Natural killer cell (primary cell): ENCODE results near the gene BRD2. TPM values are rescaled to one million over a fixed set of nuclear protein-coding genes. Genes with fewer than 3 reads are reported as not detected.
"Not testable (repeated sequence)": the region's sequence is repeated elsewhere in the genome, so short reads cannot be mapped to it uniquely, and the experiment has no call there.

Experiments used
- ATAC-seq, 3 donors: fragments of 150-1000 bp in 2 of 3; fragments of 200-7000 bp in 1 of 3; cut with Tn5 transposase; 1 replicate in 1 of 3; 2 replicates in 2 of 3; pipeline ENCODE4 v1.10.0; 2021; ENCODE audit warnings: mild to moderate bottlenecking in 2 of 3, moderate library complexity in 2 of 3
- DNase-seq, 2 donors: peaks; one replicate each; pipeline versions ENCODE4 v3.0.0 to v3.0.0-alpha.2; 2013 to 2021; ENCODE audit warnings: mixed read lengths in 1 of 2
- H3K27ac ChIP-seq: one replicate; pipeline ENCODE4 v1.5.1; 2013; ENCODE audit warnings: mild to moderate bottlenecking, low read length
- H3K27me3 ChIP-seq: one replicate; pipeline ENCODE4 v1.6.1; 2013; ENCODE audit warnings: low read length; ENCODE audit not compliant: control insufficient read depth, insufficient read depth
- H3K36me3 ChIP-seq: one replicate; pipeline ENCODE4 v1.6.1; 2013; ENCODE audit warnings: low read length; ENCODE audit not compliant: control insufficient read depth, insufficient read depth
- H3K4me1 ChIP-seq: one replicate; pipeline ENCODE4 v1.6.1; 2013; ENCODE audit warnings: low read length; ENCODE audit not compliant: control insufficient read depth, insufficient read depth
- H3K4me3 ChIP-seq: one replicate; pipeline ENCODE4 v1.5.1; 2013; ENCODE audit warnings: low read length
- H3K9me3 ChIP-seq: one replicate; pipeline ENCODE4 v1.6.1; 2013; ENCODE audit warnings: low read length; ENCODE audit not compliant: control insufficient read depth, insufficient read depth
- H3K27ac Mint-ChIP-seq, 2 donors: one replicate each; pipeline ENCODE4 v1.8.0; 2022; ENCODE audit warnings: mild to moderate bottlenecking in 2 of 2, mixed read lengths in 2 of 2, moderate library complexity in 1 of 2
- H3K27me3 Mint-ChIP-seq, 2 donors: one replicate each; pipeline ENCODE4 v1.8.0; 2022; ENCODE audit warnings: low read depth in 2 of 2, mixed read lengths in 2 of 2
- H3K36me3 Mint-ChIP-seq: one replicate; pipeline ENCODE4 v1.8.0; 2022; ENCODE audit warnings: mixed read lengths
- H3K4me1 Mint-ChIP-seq, 2 donors: one replicate each; pipeline ENCODE4 v1.8.0; 2022; ENCODE audit warnings: mixed read lengths in 2 of 2
- H3K4me3 Mint-ChIP-seq: one replicate; pipeline ENCODE4 v1.8.0; 2022; ENCODE audit warnings: mild to moderate bottlenecking, moderate library complexity, mixed read lengths
- H3K9me3 Mint-ChIP-seq, 2 donors: one replicate each; pipeline ENCODE4 v1.8.0; 2022; ENCODE audit warnings: mixed read lengths in 2 of 2
- WGBS: methylation state at CpG from one replicate; pipeline ENCODE4 v1.1.7; 2013; ENCODE audit warnings: missing lambda C conversion rate; ENCODE audit not compliant: insufficient coverage; 5-methylcytosine and 5-hydroxymethylcytosine counted together
- intact Hi-C: fragments of 100-400 bp; cut with micrococcal nuclease; formaldehyde crosslinking; loops from one replicate; pipeline ENCODE4 v1.14.2; 2022
- total RNA-seq, 4 donors: library from RNA; stranded (reverse); fragments of 120-200 nt in 1 of 4; gene quantifications; one replicate each; pipeline versions ENCODE4 v1.2.3 to v1.2.4, GENCODE V29; 2013 to 2022
- TF ChIP-seq, protein P1 (sequence below): fragments of 200-600 bp; IDR thresholded peaks from one replicate; pipeline ENCODE4 v1.8.0; 2022; ENCODE audit warnings: antibody characterized with exemption

Gene BRD2
- total RNA-seq, 3 donors from 2014 or later (not counting 1 experiment from before 2014, with no cell fraction given) = 653 to 886 (median 714) TPM

DNA sequence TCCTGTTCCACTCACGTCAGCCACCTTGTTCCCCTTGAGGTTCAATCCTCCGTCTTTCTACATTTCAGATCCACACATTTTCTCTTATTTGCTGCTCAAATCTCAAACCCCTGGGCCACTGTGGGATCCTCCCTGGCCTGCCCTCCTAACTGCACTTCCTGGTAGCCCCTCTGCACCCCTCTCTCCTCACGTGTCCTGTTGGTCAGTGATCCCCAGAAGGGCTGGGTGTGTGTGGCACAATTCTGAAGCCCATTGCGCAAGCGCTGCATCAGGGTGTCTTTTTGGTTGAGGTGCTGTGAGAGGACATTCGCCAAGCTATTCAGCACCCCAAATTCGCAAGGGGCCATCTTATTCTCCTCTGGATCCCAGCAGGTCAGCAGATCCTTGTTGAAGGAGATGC is 29.9 kb upstream of the BRD2 start:
- no peak overlapping the region for H3K4me3 ChIP-seq

GRCh38 chr6:32940656-32941213 is 27.7 kb upstream of the BRD2 start, which contains the start of gene HLA-DMB:
HLA-DMB (minus strand) TSS chr6:32941028; CDS start chr6:32940807, 221 bp downstream.
- H3K36me3 Mint-ChIP-seq = no peaks in the 10 kb centered on the region
- H3K27me3 Mint-ChIP-seq = no peaks in the 10 kb centered on the region
- Histone ChIP-seq H3K4me1 (peaks cover 75% of the 10 kb centered on the region), H3K9me3 (no peaks in the 10 kb centered on the region), H3K27ac (peak within 1 kb of the TSS; percentile 96), H3K27me3 (no peaks in the 10 kb centered on the region), H3K4me3 (peak within 1 kb of the TSS; percentile 74), H3K36me3 (peaks cover 27% of the 10 kb centered on the region)
- peak within 1 kb of the TSS; percentile 92 to 98 for H3K27ac Mint-ChIP-seq
- H3K4me3 Mint-ChIP-seq = peak within 1 kb of the TSS; percentile 88
- peak; percentile 71 to 80 (median 78) for ATAC-seq
- DNase-seq = peak; percentile 31 to 90
- TF ChIP-seq, protein P1, sequence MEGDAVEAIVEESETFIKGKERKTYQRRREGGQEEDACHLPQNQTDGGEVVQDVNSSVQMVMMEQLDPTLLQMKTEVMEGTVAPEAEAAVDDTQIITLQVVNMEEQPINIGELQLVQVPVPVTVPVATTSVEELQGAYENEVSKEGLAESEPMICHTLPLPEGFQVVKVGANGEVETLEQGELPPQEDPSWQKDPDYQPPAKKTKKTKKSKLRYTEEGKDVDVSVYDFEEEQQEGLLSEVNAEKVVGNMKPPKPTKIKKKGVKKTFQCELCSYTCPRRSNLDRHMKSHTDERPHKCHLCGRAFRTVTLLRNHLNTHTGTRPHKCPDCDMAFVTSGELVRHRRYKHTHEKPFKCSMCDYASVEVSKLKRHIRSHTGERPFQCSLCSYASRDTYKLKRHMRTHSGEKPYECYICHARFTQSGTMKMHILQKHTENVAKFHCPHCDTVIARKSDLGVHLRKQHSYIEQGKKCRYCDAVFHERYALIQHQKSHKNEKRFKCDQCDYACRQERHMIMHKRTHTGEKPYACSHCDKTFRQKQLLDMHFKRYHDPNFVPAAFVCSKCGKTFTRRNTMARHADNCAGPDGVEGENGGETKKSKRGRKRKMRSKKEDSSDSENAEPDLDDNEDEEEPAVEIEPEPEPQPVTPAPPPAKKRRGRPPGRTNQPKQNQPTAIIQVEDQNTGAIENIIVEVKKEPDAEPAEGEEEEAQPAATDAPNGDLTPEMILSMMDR = no peak
- no peaks in the 10 kb centered on the region for H3K9me3 Mint-ChIP-seq
- intact Hi-C loops = loop anchor here (1.0 to 10.0 kb wide), 4 partner anchors 27 to 256 kb away; no protein-coding TSS in a partner anchor
- peaks cover 59 to 60% of the 10 kb centered on the region in 2 donors for H3K4me1 Mint-ChIP-seq
- WGBS = 2% methylated on average over 9 of the region's 9 CpGs

More for the DNA sequence above, 29.9 kb upstream of the BRD2 start:
- H3K36me3 ChIP-seq = peaks cover 35% of the 10 kb centered on the region
- ATAC-seq (no peak), DNase-seq (no peak)
- Mint-ChIP-seq H3K4me3 (no peak overlapping the region), H3K36me3 (no peaks in the 10 kb centered on the region), H3K27ac (no peak overlapping the region), H3K9me3 (no peaks in the 10 kb centered on the region), H3K27me3 (no peaks in the 10 kb centered on the region), H3K4me1 (peaks cover 37% of the 10 kb centered on the region in 2 donors)
- H3K27me3 ChIP-seq = no peaks in the 10 kb centered on the region
- WGBS = 85% methylated on average over 7 of the region's 7 CpGs
- H3K27ac ChIP-seq = no peak overlapping the region
- intact Hi-C loops = no loop called here
- TF ChIP-seq, protein P1 = no peak
- H3K9me3 ChIP-seq = no peaks in the 10 kb centered on the region
- peaks cover 56% of the 10 kb centered on the region for H3K4me1 ChIP-seq

- TF ChIP-seq, protein P1 = no peak
- Mint-ChIP-seq H3K4me1 (peaks cover 61 to 62% of the 10 kb centered on the region in 2 donors), H3K36me3 (no peaks in the 10 kb centered on the region), H3K27ac (peak overlapping the region; percentile 92 to 98), H3K9me3 (no peaks in the 10 kb centered on the region), H3K27me3 (no peaks in the 10 kb centered on the region), H3K4me3 (peak overlapping the region; percentile 88)
- peak; percentile 55 to 84 for DNase-seq
- Histone ChIP-seq H3K4me1 (peaks cover 75% of the 10 kb centered on the region), H3K27me3 (no peaks in the 10 kb centered on the region), H3K36me3 (peaks cover 23% of the 10 kb centered on the region), H3K9me3 (no peaks in the 10 kb centered on the region), H3K4me3 (peak overlapping the region; percentile 74), H3K27ac (peak overlapping the region; percentile 96)
- intact Hi-C loops = loop anchor here (1.0 to 10.0 kb wide), 4 partner anchors 26 to 256 kb away; no protein-coding TSS in a partner anchor
- WGBS = 0% methylated on average over 7 of the region's 7 CpGs
- ATAC-seq = peak; percentile 63 to 84 (median 77)
These were observed 27.1 kb upstream of the BRD2 start for GRCh38 chr6:32941214-32941768.

DNA sequence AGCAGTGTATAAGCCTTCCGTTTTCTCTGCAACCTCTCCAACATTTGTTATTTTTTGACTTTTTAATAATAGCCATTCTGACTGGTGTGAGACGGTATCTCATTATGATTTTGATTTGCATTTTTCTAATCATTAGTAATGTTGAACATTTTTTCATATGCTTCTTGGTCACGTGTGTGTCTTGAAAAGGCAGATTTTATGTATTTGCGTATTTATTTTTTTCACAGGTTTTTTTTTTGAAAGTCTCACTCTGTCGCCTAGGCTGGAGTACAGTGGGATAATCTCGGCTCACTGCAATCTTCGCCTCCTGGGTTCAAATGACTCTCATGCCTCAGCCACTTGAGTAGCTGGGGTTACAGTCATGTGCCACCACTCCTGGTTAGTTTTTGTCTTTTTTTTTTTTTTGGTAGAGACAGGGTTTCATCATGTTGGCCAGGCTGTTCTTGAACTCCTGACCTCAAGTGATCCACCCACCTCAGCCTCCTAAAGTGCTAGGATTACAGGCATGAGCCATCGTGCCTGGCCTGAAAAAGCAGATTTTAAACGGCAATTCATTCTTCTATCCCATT is 25.8 kb upstream of the BRD2 start:
- not testable (repeated sequence) for H3K27me3 ChIP-seq, H3K9me3 Mint-ChIP-seq, H3K9me3 ChIP-seq, H3K27me3 Mint-ChIP-seq, ATAC-seq, H3K36me3 Mint-ChIP-seq, H3K4me3 ChIP-seq, DNase-seq
- Mint-ChIP-seq H3K27ac (peak overlapping the region; percentile 92 to 98), H3K4me1 (peaks cover 61 to 62% of the 10 kb centered on the region in 2 donors), H3K4me3 (peak overlapping the region; percentile 55)
- peaks cover 11% of the 10 kb centered on the region for H3K36me3 ChIP-seq
- peaks cover 69% of the 10 kb centered on the region for H3K4me1 ChIP-seq
- peak overlapping the region; percentile 44 for H3K27ac ChIP-seq
- intact Hi-C loops = loop anchor here (5.0 to 10.0 kb wide), 2 partner anchors 50 to 258 kb away; no protein-coding TSS in a partner anchor
- 87% methylated on average over 8 of the region's 9 CpGs for WGBS
